GM15510 (cell line): Measurements from ENCODE around the gene PDE6D.

ENCODE experiments used
- POLR2A ChIP-seq: IDR thresholded peaks from 3 replicates; pipeline ENCODE4 v1.6.1; 2011; ENCODE audit warnings: borderline replicate concordance; ENCODE audit not compliant: insufficient read length; ENCODE audit errors: extremely low read depth

Gene PDE6D

DNA sequence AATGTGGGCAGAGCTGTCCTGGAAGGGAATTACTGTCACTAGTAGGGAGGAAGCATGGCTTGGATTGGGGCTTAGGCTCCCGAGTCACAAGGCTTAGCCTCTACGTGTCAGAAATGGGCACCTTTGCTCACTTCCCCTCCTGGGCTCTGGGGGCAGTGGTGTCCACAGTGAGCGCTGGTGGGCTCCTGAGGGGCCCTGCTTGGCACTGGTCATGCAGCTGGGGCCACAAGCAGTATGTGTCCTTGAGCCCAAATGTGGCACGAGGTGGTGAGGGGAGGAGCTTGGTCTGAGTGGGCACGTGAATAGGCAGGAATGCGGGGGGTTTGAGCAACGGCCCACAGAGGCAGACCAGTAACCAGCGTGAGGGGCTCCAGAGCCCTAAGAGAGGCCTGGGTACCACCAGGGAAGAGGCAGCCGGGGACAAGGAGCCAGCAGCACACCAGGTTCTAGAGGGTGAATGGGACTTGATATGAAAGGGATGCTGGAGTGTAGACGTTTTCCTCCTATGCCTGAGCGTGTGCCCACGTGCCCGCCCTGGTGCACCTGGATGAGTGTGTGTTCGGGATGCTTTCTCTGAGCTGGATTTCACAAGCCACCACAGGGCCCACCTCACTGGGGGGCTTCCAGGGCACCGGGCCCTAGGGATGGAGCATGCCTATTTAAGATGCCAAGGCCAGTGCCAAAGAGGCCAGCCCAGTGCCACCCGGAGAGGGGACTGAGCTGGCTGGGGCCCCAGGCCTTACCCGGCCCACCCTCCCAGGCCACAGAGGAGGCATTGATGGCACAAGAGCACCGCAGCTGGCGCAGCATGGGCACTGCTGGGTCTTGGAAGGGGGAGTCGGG lies 95.5 kb downstream of the PDE6D start:
- TF ChIP-seq POLR2A = no peak

DNA sequence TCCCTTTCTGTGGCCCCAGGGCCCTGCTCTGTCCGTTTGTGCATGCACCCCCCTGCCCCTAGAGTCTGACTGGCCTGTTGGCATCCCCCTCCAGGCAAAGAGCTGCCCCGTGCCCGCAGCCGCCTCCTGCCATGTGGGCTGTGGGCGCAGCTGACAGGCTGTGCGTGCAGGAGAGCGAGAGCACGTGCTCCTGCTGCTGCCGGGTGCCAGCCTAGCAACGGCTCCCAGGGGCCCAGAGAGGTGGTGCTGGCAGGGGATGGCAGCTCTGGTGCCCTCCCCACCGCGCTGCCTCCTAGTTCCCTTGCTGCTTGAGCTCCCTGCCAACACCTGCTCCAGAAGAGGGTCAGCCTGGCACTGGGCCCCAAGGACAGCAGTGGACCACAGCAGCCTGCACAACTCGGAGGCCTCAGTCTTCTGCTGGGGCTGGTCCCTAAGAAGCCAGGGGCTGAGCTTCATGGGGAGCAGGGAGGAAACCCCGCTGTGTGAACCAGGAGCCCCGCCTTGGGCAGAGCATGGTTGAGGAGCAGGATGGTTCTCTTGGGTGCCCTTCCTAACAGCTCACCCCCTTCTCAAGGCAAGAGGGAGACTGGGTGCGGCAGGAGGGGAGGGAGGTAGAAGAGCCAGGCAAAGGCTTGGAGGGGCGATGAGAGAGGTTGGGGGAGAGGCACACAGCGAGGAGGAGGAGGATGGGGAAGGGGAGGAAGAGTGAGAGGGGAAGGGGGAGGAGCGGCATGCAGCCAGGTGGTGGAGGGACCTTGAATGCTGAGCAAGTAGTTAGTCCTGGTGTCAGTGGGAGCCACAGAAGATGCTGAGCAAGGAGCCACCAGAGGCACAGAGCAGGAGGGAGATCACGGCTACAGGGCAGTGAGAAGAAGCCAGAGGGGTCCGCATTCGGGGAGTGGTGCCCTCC lies 96.5 kb downstream of the PDE6D start:
- no peak for TF ChIP-seq POLR2A

DNA sequence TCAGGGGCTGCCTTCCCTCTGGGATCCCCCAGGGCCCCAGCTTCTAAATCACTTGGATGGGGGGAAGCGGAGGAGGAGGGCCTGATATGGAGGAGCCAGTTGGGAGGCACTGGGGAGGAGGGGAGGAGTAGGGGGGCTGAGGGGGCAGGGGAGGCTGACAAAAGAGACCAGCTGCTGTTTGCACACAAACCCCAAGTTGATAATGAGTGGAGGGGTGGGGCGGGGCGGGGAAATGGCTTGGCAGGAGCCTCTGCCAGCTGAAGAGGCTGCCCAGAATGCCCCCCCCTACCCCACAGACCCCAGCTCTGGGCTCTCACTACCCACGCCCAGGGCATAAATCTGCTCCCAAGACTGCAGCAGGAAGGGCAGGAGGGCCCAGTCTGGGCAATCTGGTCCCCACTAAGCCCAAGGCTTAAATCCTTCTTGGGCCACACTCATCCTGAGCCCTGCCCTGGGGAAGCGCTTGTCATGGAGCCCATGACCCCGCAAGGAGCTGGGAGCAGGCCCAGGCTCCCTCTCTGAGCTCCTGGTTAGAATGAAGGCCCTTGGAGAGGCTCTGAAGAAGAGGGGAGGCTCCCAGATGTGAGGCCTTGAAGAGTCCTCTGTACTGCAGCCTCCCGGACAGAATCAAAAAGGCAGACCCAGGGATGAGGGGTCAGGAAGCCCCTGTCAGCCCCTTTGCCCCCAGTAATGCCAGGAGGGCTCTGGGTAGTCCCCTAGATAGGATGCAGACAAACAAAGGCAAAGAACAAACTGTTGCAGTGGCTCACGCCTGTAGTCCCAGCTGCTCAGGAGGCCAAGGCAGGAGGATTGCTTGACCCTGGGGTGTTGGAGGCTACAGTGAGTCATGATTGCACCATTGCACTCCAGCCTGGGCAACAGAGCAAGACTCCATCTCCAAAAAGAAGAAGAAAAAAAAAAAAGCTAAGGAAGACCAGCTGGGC lies 97.5 kb downstream of the PDE6D start:
- no peak for TF ChIP-seq POLR2A

DNA sequence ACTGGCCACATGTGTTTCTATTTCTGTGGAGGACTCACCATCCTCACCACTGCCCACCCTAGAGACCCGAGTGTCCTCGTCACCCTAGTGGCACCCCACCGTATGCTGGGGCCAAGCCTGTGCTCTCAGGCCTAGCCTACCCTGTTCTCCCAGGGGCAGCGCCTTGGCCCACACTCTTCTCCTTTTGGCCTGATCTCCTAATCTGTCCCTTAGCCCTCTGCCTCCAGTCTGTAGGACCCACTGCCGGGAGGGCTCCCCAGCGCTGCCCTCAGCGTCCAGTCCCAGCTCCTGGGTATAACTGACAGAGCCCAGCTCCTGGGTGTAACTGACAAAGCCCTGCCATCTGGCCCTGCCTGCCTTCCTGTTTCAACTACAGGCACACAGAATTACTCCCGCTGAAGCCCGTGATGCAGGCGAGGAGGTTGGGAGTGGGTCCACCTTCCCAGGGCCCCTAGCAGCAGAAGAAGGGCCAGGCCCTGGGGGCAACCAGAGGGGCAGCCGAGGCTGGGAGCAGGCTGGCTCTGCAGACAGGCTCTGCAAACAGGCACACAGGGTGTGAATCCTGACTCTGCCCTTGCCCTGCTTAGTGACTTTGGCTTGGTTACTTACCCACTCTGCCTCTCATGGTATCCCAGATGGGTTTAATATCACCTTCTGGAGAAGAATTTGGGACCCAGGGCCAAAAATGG lies 98.3 kb downstream of the PDE6D start:
- no peak for TF ChIP-seq POLR2A
